Measurements from ENCODE around the gene SLC23A3. TPM values are rescaled to one million over a fixed set of nuclear protein-coding genes. Genes with fewer than 3 reads are reported as not detected.

SLC23A3 gene, protein sequence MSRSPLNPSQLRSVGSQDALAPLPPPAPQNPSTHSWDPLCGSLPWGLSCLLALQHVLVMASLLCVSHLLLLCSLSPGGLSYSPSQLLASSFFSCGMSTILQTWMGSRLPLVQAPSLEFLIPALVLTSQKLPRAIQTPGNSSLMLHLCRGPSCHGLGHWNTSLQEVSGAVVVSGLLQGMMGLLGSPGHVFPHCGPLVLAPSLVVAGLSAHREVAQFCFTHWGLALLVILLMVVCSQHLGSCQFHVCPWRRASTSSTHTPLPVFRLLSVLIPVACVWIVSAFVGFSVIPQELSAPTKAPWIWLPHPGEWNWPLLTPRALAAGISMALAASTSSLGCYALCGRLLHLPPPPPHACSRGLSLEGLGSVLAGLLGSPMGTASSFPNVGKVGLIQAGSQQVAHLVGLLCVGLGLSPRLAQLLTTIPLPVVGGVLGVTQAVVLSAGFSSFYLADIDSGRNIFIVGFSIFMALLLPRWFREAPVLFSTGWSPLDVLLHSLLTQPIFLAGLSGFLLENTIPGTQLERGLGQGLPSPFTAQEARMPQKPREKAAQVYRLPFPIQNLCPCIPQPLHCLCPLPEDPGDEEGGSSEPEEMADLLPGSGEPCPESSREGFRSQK
- not detected in 2 replicates for polyA plus RNA-seq

DNA sequence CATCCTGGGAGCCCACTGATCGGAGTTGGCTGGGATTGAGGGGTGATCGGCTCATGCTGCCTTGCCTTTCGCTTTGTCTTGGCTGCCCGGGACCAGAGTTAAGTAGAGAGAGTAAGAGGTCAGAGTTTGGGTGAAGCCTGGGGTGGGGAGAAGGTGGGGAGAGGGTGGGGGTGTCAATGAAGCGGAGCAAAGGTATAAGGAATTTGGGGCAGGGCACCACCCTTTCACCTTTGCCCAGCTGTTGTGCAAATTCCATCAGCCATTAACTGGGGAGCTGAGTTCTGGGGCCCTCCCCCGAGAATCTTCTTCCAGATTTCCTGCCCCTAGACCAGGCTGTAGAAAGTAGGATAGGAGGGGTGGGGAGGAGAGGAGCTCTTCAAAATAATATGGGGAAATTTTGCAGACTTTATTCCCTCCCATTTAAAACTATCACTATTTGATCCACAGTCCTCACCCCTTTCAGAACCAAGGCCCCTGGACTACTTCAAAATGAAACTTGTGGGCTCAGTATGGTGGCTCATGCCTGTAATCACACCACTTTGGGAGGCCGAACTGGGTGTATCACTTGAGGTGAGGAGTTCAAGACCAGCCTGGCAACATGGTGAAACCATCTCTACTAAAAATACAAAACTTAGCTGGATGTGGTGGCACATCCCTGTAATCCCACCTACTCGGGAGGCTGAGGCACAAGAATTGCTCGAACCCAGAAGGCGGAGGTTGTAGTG, at the start of gene SLC23A3:
Gene SLC23A3 (minus strand): TSS at position 100 of the 725 bp plus-strand sequence. CDS start 45 bp downstream, at position 55.

DNA sequence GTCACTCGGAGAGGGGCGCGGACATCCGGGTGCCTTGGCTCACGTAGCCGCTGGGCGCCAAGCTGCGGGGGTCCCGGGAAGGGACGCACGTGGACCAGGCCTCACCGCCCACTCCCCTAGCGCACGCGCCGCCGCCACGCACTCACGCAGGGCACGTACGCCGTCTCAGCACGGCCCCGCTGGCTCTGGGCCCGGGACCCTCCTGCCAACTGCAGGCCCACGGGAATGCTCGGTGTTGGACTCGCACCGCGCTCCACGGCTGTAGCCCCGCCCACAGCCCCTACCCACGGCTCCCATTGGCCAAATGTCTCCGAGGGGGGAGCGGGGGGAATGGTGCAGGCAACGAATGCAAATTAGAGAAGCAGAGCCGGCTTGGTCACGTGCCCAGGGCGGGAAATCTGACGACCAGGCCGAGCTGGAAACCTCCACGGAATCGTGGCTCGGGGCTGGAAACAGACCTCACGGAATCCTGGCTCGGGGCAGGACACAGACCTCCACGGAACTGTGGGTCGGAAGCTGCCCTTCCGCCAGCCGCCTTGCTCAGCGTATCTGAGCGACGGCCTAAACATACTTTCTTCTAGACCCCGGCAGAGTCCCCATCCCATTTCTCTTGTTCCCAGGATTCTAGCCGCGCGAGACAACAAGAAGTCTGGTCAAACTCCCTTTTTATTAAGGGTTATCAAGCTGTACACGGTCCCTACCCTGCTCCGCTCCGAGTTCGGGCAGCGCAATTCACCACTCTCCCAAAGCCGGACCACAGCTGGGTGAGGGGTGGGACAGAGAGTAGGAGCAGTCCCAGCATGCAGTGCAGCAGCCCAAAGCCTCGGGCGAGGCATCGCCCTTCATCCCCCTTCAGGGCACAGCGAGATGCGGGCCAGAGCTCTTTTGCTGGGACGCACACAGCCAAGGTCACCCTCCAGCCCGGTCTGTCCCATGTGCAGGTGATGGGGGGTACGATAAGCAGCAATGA, 49.2 kb upstream of the SLC23A3 start, which contains the start of gene ABCB6:
Gene ABCB6 (minus strand): TSS at position 227 of the 970 bp plus-strand sequence. CDS start 285 bp downstream, outside the sequence.

DNA sequence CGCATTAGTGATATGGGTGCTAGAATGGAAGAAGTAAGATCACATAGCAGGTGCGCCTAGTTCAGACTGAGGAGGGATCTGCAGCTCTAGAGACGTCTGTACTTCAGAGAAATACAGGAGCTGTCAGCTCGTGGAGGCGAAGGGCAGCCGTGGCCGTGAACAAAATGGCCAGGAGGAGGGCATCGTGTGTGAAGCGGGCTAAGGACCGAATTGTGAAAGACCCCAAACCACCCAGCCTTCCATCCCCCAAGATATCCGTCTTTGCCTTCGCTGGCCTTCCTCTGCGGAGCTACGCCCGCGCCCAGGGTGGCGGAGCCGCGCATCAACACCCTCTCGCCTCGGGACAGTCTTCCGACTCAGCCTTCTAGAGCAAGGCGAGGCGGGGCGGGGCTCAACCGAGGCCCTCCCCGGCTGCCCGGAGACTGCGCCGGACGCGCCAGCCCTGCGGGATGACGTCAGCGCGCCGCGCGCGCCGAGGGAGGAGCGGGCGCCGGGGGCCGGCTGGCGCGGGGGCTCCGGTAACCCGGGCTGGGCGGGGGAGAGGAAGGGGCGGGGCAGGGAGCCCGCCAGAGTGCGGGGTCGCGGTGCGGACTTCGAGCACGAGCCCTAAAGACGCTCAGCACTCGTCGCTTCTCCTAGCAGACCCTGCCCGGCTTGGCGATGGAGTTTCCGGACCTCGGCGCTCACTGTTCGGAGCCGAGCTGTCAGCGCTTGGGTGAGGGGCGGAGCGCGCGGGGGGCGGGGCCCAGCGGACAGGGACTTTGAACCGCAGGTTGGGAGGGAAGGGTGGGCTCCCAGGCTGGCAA, 36.7 kb upstream of the SLC23A3 start, which contains the start of gene ZFAND2B:
Gene ZFAND2B (plus strand): TSS at position 455 of the 806 bp plus-strand sequence. CDS start 206 bp downstream, at position 661.

DNA sequence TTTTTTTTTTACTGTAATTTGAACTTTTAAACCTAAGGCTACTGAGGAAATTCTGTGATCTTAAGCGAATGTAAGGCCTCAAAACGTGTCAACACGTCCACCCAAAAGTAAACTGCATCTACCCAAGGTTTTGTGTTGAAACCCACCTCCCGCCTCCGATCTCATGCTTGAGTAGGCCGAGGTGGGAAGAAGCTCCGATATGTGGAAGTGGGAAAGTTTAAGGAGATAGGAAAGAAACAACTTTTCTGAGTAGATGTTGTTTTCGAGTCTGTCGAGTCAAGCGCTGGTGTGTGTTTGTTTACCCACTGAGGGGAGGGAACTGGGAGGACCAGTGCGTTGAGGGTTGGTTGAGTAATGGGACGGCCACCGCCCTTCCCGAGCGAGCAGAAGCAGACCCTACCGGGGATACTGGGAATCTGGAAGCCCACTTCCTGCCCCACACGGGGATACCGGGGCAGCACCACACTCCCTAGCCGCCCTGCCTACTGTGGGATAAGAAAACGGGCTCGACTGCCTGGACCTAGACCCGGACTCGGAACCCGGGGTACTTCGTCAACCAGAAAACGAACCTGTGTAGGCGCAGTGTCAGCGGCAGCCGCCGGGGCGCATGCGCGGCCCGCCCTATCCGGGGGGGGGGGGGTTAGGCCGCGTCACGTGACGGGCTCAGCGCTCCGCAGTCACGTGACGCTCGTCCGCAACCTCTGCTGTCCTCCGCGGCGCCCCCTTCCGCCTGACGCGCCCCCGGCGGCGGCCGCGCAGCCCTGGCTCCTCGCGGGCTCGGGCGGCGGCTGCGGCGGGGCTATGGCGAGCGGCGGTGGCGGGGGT, 7.9 kb upstream of the SLC23A3 start, which contains the start of gene RETREG2:
Gene RETREG2 (plus strand): TSS at position 724 of the 825 bp plus-strand sequence. CDS start 78 bp downstream, at position 802.

DNA sequence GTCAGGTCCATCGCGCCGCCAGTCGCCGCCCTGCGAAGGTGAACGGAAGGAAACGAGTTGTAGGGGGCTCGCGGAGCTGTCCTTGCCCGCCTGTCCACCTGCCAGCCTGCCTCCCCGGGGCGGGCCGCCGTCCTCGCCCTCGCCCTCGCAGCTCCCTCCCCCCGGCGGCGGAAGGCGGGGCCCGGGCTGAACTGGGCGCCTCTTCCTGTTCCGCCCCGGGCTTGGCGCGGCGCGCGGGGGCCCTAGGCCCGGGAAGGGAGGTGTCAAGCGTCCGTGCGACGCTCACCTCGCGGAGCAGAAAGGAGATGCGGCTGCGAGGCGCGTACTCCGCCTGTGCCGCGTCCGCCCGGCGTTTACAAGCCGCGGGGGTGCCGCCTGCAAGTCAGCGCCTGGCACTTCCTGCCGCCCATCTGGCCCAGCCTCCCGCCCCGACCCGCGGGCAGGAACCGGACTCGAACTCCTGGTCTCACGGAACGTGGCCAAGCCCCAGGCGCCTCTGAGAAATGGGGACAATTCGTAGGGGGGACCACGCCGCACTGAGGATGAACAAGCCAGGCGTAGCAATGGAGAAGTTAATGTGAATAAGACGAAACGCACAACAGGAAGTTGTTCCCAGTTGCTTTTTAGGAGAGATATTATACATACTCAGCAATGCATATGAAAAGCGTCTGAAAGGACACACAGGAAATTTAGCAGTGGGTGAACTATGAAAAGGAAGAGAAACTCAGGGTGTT, 7.2 kb upstream of the SLC23A3 start, which contains the start of gene CNPPD1:
Gene CNPPD1 (minus strand): TSS at position 108 of the 734 bp plus-strand sequence. CDS start 97 bp downstream, at position 11.

DNA sequence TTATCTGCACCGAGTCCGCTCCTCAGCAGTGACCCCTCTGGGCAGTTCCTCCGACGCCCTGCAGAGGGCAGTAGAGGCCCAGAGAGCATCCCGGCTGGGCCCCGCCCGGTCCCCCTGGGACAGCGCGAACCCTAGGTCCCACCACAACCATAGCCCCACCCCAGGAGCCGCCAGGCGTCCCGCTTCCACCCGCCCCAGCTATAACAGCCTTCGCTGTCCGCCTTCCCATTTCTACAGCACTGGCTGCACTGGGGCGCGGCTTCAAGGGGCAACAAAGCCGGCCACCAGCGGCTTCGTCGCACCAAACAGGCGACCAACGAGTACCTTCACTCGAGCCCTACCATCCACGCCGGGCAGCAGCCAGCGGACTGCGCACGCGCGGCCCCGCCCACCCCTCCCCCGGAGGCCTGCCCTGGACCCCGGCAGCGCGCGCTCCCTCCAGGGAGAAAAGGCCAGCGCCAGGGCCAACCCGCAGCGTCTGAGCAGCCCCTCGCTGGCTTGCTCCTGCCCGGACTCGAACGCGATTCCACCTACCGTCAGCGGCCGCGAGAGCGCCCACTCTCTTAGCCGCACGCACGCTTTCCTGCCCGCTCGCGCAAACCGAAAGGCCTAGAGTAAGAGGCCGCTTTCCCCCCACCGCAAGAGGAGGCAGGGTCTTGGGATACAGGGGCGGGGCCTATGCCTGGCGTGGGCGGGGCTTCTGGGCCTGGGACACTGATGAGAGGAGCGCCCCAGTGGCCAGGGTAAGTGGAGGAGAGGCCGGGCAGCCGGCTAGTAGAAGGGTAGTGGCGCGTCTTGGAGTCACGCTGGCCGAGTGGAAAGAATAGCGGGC, 9.4 kb downstream of the SLC23A3 start, which contains the start of gene NHEJ1:
Gene NHEJ1 (minus strand): TSS at position 630 of the 832 bp plus-strand sequence. CDS start 2,453 bp downstream, outside the sequence.

Other genes starting within 250 kb of the SLC23A3 start
- gene CDK5R2, start 210.4 kb downstream of the SLC23A3 start, polyA plus RNA-seq: 1.2 and 1.6 TPM in 2 replicates
- gene FEV, start 184.8 kb downstream of the SLC23A3 start, polyA plus RNA-seq: not detected in 2 replicates
- gene CRYBA2, start 176.6 kb downstream of the SLC23A3 start, polyA plus RNA-seq: not detected in 2 replicates
- 2.5 TPM in 1 of 2 replicates, not detected in the other for gene CFAP65, start 128.5 kb downstream of the SLC23A3 start, polyA plus RNA-seq
- gene IHH, start 109.1 kb downstream of the SLC23A3 start, polyA plus RNA-seq: not detected in 2 replicates
- 7.2 and 8.3 TPM in 2 replicates for gene NHEJ1, start 9.2 kb downstream of the SLC23A3 start, polyA plus RNA-seq
- 4.6 and 9.5 TPM in 2 replicates for gene CNPPD1, start 6.9 kb upstream of the SLC23A3 start, polyA plus RNA-seq
- gene RETREG2, start 8.2 kb upstream of the SLC23A3 start, polyA plus RNA-seq: 43.3 and 81.2 TPM in 2 replicates
- 6.2 and 7.7 TPM in 2 replicates for gene ZFAND2B, start 36.8 kb upstream of the SLC23A3 start, polyA plus RNA-seq
- 23.5 and 25.0 TPM in 2 replicates for gene ABCB6, start 48.9 kb upstream of the SLC23A3 start, polyA plus RNA-seq
- gene ATG9A, start 59.6 kb upstream of the SLC23A3 start, polyA plus RNA-seq: 24.5 and 24.6 TPM in 2 replicates
- gene ANKZF1, start 59.8 kb upstream of the SLC23A3 start, polyA plus RNA-seq: 11.0 and 12.0 TPM in 2 replicates
- 0.46 and 3.0 TPM in 2 replicates for gene GLB1L, start 75.4 kb upstream of the SLC23A3 start, polyA plus RNA-seq
- 2.6 and 9.3 TPM in 2 replicates for gene STK16, start 75.5 kb upstream of the SLC23A3 start, polyA plus RNA-seq
- not detected in 2 replicates for gene TUBA4B, start 83.2 kb upstream of the SLC23A3 start, polyA plus RNA-seq
- 297 and 356 TPM in 2 replicates for gene TUBA4A, start 83.9 kb upstream of the SLC23A3 start, polyA plus RNA-seq
- 16.3 and 37.3 TPM in 2 replicates for gene DNAJB2, start 109.3 kb upstream of the SLC23A3 start, polyA plus RNA-seq
- 89.5 and 103 TPM in 2 replicates for gene PTPRN, start 139.4 kb upstream of the SLC23A3 start, polyA plus RNA-seq
- gene RESP18, start 162.7 kb upstream of the SLC23A3 start, polyA plus RNA-seq: 6.5 TPM in 1 of 2 replicates, not detected in the other
- gene DNPEP, start 217.9 kb upstream of the SLC23A3 start, polyA plus RNA-seq: 14.2 and 14.7 TPM in 2 replicates
- not detected in 2 replicates for gene DES, start 248.3 kb upstream of the SLC23A3 start, polyA plus RNA-seq

Data from Purkinje cell (primary cell).